NCI-H446 (cell line): ENCODE data around the gene BIK.
A peak's percentile ranks its signal among the peaks of the same experiment; 100 is the strongest.
"Not testable (repeated sequence)": the region's sequence is repeated elsewhere in the genome, so short reads cannot be mapped to it uniquely, and the experiment has no call there.

Experiments used
- DNase-seq, 2 experiments: peaks; one replicate each; lab custom pipeline; 2025; lab: John Stamatoyannopoulos, UW

BIK gene

GRCh38 chr22:43136255-43136654, 25.7 kb downstream of the BIK start:
- no peak for DNase-seq

DNA sequence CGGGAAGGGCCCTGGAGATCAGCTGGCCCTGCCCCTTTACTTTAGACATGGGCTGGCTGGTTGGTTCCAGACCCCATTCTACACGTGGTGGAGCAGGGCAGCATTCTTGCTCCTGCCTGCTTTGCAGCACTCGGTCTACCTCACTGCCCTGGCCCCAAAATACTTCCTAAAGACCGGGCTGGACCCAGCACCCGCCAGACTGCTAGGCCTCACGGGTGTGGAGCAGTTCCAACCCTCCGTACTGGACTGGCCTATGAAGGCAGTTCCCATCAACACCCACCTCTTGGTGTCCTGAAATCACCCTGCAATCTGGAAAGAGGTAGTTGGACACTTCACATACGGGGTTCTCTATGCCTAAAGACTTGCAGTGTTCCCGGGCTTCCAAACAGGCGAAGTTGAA, 26.3 kb downstream of the BIK start:
- DNase-seq, result no peak

- peak; percentile 13 to 79 for DNase-seq
Measured at GRCh38 chr22:43142880-43143562, 32.5 kb downstream of the BIK start, which contains the start of gene MCAT. Gene MCAT (minus strand): TSS chr22:43143398. CDS start chr22:43143348, 50 bp downstream.

DNA sequence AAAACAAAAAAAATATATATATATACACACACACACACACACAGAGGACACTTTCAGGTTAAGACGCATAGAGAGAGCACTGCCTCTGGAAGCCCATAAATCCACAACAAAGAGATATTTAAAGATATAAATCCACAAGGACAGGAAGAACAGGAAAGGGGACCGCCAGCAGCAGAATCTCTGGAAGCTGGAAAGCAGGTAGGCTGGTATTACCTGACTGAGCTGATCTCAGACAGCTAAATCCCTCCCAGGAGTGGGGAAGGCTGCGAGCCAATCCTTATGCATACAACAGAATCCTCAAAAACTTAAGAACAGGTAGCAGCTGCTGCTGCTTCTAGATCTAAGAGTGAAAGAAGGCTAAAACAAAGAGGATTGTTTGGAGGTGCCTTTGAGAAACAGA, 34.4 kb downstream of the BIK start:
- DNase-seq, result no peak

DNA sequence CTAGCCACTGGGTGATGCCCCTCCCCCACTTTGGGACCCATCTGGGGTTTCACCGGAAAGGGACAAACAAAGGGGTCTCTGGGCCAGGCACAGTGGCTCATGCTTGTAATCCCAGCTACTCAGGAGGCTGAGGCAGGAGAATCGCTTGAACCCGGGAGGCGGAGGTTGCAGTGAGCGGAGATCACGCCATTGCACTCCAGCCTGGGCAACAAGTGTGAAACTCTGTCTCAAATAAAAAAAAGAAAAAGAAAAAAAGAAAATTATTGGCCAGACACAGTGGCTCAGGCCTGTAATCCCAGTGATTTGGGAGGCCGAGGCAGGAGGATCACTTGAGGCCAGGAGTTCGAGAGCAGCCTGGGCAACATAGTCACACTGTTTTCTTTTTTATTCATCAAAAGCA, 34.8 kb downstream of the BIK start:
- DNase-seq, result not testable (repeated sequence)

DNA sequence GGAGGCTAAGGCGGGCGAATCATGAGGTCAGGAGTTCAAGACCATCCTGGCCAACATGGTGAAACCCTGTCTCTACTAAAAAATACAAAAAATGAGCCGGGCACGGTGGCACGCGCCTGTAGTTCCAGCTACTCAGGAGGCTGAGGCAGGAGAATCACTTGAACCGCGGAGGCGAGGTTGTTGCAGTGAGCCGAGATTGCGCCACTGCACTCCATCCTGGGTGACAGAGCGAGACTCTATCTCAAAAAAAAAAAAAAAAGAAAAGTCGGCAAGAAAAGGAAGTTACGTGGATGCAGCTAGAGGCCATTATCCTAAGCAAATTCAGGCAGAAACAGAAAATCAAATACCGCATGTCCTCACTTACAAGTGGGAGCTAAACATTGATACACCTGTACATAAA, 35.8 kb downstream of the BIK start:
- DNase-seq, result not testable (repeated sequence)

DNA sequence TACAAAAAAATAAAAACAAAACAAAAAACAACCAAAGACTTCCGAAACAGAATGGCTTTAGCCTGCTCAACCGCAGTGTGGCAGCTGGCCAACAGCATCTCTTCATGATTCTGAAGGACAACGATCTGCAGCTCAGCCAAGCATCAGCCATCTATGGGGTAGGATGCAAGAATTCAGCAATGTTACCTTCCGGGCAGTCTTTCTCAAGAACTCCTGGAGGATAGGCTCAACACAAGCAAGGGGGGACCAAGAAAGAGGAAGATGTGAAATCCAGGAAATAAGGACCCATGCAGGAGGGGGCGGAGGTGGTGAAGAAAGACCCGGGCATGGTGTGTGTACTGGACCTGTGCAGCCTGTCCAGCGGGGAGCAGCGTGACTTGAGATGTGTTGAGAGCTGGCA, 37.3 kb downstream of the BIK start:
- no peak for DNase-seq

DNA sequence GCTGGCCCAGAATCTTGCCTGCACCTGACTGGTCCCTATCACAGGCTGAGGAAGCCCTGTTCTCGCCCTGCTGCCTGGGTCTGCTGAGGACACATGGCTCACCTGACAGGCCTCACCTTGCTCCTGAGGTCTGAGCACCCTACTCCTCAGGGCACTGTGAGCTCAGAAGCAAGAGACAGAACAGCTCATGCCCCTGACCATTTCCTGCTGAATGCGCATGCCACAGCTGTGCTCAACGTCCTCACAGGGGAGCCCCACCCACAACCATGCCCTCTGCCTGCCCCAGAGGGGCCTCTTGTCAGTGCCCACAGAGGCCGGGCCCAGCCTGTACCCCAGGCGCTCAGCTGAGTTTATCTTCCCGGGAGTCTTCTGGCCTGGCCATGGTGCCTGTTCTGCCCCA, 38.0 kb downstream of the BIK start:
- no peak for DNase-seq

DNA sequence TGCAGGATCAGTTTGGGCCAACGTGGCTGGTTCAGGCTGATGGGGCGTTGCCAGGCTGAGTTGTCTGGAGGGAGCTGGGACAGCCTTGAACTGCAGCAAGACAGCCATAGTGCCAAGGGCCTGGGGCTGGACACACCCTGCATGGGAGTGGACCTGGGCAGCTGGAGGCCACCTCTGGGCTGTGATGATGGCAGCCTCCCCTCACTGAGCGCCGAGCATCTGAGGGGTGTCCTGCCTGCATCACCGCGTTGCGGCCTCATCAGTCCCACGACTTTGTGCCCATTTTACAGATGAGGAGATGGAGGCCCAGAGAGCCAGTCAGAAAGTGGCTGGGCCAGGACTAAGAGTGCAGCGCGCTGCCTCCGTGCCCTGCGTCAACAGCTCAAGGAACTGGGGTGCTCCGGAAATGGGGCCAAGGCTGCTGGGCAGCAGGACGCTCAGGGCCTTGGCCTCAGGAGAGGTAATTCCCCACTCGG, 40.2 kb downstream of the BIK start:
- DNase-seq, result no peak

DNA sequence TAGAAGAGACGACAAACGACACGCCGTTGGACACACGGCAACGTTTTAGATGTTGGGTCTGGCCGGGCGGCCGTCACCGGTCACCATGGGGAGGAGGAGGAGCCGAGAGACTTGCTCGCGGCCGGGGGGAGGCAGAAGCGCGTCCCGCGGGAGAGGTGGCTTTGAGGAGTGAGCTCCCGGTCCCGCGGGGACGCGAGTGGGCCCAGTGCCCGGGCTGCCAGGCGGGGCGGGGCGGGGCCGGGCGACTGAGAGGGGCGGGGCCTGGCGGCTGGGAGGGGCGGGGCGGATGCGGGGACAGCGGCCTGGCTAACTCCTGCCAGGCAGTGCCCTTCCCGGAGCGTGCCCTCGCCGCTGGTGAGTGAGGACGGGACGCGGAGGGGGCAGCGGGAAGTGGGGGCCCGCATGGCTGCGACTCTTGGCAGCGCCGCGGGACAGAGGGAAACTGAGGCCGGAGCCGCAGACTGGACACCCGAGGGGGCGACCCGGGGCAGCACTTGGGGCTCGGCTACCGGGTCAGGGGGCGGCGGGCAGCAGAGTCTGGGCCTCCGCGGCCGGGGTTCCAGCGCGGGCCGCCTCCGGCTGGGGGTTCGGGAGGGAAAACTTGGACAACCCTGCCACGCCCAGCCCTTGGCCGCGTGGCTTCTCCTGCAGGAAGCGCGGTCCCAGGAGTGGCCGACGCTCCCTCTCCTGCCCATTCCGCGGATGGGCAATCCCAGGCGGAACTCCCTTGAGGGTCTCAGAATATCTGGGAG, 40.9 kb downstream of the BIK start, which contains the start of gene TSPO:
TSPO (plus strand) TSS at position 309 of the 752 bp plus-strand sequence. CDS start 7,680 bp downstream, outside the sequence.
- DNase-seq, result peak; percentile 35 to 72

- DNase-seq, result no peak
Measured at GRCh38 chr22:43152003-43152356, 41.4 kb downstream of the BIK start.

- peak in 1 of 2 experiments; percentile 72 for DNase-seq
Measured at GRCh38 chr22:43152357-43153071, 42.0 kb downstream of the BIK start.

- no peak for DNase-seq
Measured at GRCh38 chr22:43153899-43154298, 43.3 kb downstream of the BIK start.

DNA sequence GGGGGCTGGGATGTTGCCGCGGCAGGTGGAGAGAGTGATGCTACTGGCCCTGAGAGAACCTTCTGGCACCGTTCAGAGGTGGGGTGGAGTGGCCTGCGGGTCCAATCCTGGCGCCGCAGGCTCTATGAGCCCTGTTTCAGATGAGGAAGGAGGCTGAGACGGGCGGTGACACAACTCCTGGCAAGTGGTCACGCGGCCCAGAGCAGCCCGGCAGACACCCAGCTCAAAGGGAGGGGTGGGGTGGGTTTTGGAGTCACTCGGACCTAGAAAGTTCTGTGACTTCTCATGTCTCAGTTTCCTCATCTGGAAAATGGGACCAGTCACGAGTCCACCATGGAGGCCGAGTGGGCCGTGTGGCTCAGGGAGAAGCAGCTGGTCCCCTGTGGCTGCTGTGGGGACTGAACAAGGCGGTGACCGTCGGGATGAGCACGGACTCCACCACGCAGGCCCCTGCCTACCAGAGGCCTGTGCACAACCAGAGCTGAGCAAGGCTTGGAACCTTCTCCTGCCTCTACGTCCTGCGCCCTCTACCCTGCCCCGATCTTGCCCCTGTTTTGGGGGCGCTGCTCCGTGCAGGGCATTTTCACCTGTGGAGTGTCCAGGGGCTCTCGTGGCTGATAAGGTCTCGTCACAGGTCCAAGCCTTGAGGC, 44.5 kb downstream of the BIK start:
- DNase-seq, result no peak

- DNase-seq, result peak in 1 of 2 experiments; percentile 39
Measured at GRCh38 chr22:43155789-43156188, 45.2 kb downstream of the BIK start.

- no peak for DNase-seq
Measured at GRCh38 chr22:43156413-43156812, 45.9 kb downstream of the BIK start.

DNA sequence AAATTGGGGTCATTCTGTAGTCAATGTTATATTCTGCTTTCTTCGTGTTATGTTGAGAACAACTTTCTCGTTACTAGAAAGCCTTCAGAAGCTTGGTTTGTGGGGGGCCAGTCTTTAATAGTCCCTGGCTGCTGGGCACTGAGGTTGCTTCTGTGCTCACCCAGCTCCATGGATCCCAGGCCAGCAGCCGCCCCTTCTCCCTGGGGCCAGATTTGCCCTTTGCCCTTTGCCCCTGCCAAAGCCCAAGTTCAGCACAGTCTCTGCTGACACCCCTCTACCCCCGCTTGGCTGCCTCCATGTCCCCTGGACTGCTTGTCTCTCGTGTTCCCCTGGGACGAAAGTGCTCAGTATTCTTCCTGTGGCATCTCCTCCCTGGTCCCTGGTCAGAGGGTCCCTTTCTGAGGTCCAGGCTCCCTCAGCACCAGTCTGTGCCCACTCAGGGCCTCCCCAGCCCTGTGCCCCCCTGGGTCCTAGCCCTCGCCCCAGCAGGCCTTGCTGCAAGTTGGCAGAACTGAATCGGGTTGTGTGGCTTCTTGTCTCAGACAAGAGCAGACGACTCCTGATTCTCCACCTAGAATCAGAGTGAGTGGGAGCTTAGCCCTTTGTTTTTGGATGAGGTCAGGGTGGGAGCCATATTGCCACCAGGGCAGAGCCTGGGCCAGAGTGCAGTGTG, 47.5 kb downstream of the BIK start:
- DNase-seq, result no peak

DNA sequence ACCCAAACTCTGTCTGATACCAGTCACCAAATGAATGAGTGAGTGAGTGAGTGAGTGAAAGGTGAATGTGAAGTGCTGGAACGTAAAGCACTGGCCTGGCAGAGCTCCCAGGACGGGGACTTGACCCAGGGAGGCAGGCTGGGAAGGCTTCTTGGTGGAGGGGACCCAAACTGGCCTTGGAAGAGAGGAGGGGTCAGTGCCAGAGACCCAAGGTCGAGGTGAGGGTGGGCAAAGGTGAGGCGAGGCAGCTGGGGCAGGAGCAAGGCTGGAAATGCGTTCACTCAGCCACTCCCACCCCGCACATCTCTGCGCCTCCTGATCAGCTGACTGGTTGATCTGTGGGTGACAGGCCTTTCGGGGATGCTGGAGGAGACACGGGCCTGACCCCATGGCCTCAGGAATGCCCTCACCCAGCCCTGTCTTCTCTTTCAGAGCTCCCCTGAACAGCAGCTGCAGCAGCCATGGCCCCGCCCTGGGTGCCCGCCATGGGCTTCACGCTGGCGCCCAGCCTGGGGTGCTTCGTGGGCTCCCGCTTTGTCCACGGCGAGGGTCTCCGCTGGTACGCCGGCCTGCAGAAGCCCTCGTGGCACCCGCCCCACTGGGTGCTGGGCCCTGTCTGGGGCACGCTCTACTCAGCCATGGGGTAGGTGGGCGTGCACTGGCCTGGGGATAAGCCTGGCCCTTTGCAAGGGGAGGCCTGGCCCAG, 48.4 kb downstream of the BIK start:
- no peak for DNase-seq

DNA sequence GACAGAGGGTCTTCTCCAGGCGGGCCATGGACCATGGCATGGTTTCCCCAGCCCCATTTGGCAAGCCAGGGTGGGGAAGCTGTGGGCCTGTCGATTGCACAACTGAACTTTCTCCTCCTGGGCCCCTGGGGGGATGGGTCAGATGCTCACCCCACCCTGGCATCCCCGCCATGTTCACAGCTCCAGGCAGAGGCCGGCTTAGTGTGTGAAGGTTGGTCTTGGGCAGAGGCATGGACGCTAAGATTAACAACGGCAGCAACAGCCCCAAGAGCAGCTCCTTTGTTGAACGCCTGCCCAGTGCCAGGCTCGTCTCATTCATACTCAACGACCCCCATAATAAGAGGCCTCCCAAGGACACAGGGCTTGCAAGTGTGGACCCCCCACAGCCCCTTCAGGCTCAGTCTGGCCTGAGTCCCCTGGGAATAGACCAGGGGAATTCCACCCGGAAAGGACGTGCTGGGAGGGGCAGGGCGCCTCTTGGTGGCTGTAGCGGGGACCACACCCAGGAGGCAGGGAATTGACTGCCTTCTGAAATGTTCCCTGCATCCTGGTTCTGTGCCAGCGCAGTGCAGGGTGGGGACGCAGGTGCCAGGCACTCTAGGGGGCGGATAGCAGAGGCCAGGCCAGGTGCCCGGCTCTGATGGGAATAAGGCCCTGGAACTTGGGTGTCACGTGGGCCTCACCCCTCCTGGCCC, 49.1 kb downstream of the BIK start:
- no peak for DNase-seq

- DNase-seq, result no peak
Measured at GRCh38 chr22:43160497-43161126, 50.1 kb downstream of the BIK start.
